Activated T-cell treated with anti-CD3 and anti-CD28 coated beads, Interleukin-2, amount 50 U/mL, for 1 hour (primary cell): Measurements from ENCODE around the gene WNT3.
"Not testable (repeated sequence)": the region's sequence is repeated elsewhere in the genome, so short reads cannot be mapped to it uniquely, and the experiment has no call there.

Source experiments
- DNase-seq: peaks from one replicate; pipeline ENCODE4 v3.0.0-alpha.2; 2020

Gene WNT3

GRCh38 chr17:46812624-46813318, 5.7 kb downstream of the WNT3 start:
- no peak for DNase-seq

GRCh38 chr17:46811978-46812583, 6.4 kb downstream of the WNT3 start:
- DNase-seq = no peak

GRCh38 chr17:46810837-46811236, 7.7 kb downstream of the WNT3 start:
- DNase-seq = no peak

GRCh38 chr17:46809110-46809571, 9.4 kb downstream of the WNT3 start:
- no peak for DNase-seq

- no peak for DNase-seq
Observed at GRCh38 chr17:46805771-46806170, 12.7 kb downstream of the WNT3 start.

GRCh38 chr17:46803544-46803943, 14.9 kb downstream of the WNT3 start:
- no peak for DNase-seq

- DNase-seq = no peak
Observed at GRCh38 chr17:46802800-46803199, 15.7 kb downstream of the WNT3 start.

- no peak for DNase-seq
Observed at GRCh38 chr17:46800573-46800972, 17.9 kb downstream of the WNT3 start.

- no peak for DNase-seq
Observed at GRCh38 chr17:46796956-46797530, 21.4 kb downstream of the WNT3 start.

- no peak for DNase-seq
Observed at GRCh38 chr17:46796524-46796923, 22.0 kb downstream of the WNT3 start.

GRCh38 chr17:46796084-46796483, 22.4 kb downstream of the WNT3 start:
- no peak for DNase-seq

- no peak for DNase-seq
Observed at GRCh38 chr17:46795379-46795952, 23.0 kb downstream of the WNT3 start.

GRCh38 chr17:46794318-46794717, 24.2 kb downstream of the WNT3 start:
- DNase-seq = no peak

GRCh38 chr17:46793541-46793940, 25.0 kb downstream of the WNT3 start:
- no peak for DNase-seq

- DNase-seq = not testable (repeated sequence)
Observed at GRCh38 chr17:46793023-46793422, 25.5 kb downstream of the WNT3 start.

- DNase-seq = no peak
Observed at GRCh38 chr17:46792071-46792470, 26.4 kb downstream of the WNT3 start.

- no peak for DNase-seq
Observed at GRCh38 chr17:46791531-46791930, 27.0 kb downstream of the WNT3 start.

GRCh38 chr17:46790216-46790615, 28.3 kb downstream of the WNT3 start:
- no peak for DNase-seq

- no peak for DNase-seq
Observed at GRCh38 chr17:46789610-46790009, 28.9 kb downstream of the WNT3 start.

- no peak for DNase-seq
Observed at GRCh38 chr17:46788796-46789195, 29.7 kb downstream of the WNT3 start.

GRCh38 chr17:46788300-46788699, 30.2 kb downstream of the WNT3 start:
- no peak for DNase-seq

- no peak for DNase-seq
Observed at GRCh38 chr17:46787478-46787877, 31.0 kb downstream of the WNT3 start.

- DNase-seq = no peak
Observed at GRCh38 chr17:46785696-46786095, 32.8 kb downstream of the WNT3 start.

- no peak for DNase-seq
Observed at GRCh38 chr17:46783031-46783593, 35.4 kb downstream of the WNT3 start.
